Hematopoietic multipotent progenitor cell treated with erythropoietin and hydrocortisone succinate and interleukin-3 and kit ligand, for 6 days (in vitro differentiated cells): ENCODE data around the gene CASP7.
"Not testable (repeated sequence)": the region's sequence is repeated elsewhere in the genome, so short reads cannot be mapped to it uniquely, and the experiment has no call there.

ENCODE experiments used
- DNase-seq: peaks from one replicate; pipeline ENCODE4 v3.0.0-alpha.2; 2015

The CASP7 gene

GRCh38 chr10:113754768-113755167, 75.1 kb downstream of the CASP7 start:
- no peak for DNase-seq

- DNase-seq, result no peak
These were observed 77.3 kb downstream of the CASP7 start for GRCh38 chr10:113756940-113757543.

GRCh38 chr10:113762083-113762482, 82.4 kb downstream of the CASP7 start:
- no peak for DNase-seq

GRCh38 chr10:113764582-113764981, 84.9 kb downstream of the CASP7 start:
- no peak for DNase-seq

- no peak for DNase-seq
These were observed 86.2 kb downstream of the CASP7 start for GRCh38 chr10:113765910-113766309.

- DNase-seq, result no peak
These were observed 87.5 kb downstream of the CASP7 start for GRCh38 chr10:113767222-113767621.

GRCh38 chr10:113770346-113770745, 90.6 kb downstream of the CASP7 start:
- DNase-seq, result no peak

GRCh38 chr10:113771131-113771530, 91.4 kb downstream of the CASP7 start:
- DNase-seq, result not testable (repeated sequence)

GRCh38 chr10:113775686-113776294, 96.1 kb downstream of the CASP7 start:
- peak; percentile 38 for DNase-seq

- no peak for DNase-seq
These were observed 96.8 kb downstream of the CASP7 start for GRCh38 chr10:113776553-113776952.
